Neuron (in vitro differentiated cells): ENCODE measurements around the gene CRABP2.

ENCODE experiments used
- H2AFZ ChIP-seq: one replicate; pipeline ENCODE4 v1.6.1; 2013; ENCODE audit warnings: low read depth, mild to moderate bottlenecking, inconsistent platforms, low read length, moderate library complexity
- H3K27me3 ChIP-seq: one replicate; pipeline ENCODE4 v1.6.1; 2013; ENCODE audit warnings: low read length; ENCODE audit not compliant: insufficient read depth
- H3K36me3 ChIP-seq: one replicate; pipeline ENCODE4 v1.6.1; 2013; ENCODE audit warnings: low read length; ENCODE audit not compliant: insufficient read depth
- H3K4me1 ChIP-seq: one replicate; pipeline ENCODE4 v1.6.1; 2013; ENCODE audit warnings: low read length; ENCODE audit not compliant: insufficient read depth
- H3K4me3 ChIP-seq: 2 replicates; pipeline ENCODE4 v1.5.1; 2013; ENCODE audit warnings: mild to moderate bottlenecking, low read length, moderate library complexity
- H3K9me3 ChIP-seq: one replicate; pipeline ENCODE4 v1.6.1; 2013; ENCODE audit warnings: low read length

Gene CRABP2

GRCh38 chr1:156652992-156653355, 52.4 kb downstream of the CRABP2 start:
- H3K9me3 ChIP-seq: no peaks in the 10 kb centered on the region
- peaks cover 13% of the 10 kb centered on the region for H3K4me1 ChIP-seq
- no peak overlapping the region for H2AFZ ChIP-seq
- no peaks in the 10 kb centered on the region for H3K36me3 ChIP-seq
- H3K27me3 ChIP-seq: peaks cover 6% of the 10 kb centered on the region
- no peak overlapping the region for H3K4me3 ChIP-seq

- Histone ChIP-seq H3K4me1 (peaks cover 8% of the 10 kb centered on the region), H3K27me3 (peaks cover 6% of the 10 kb centered on the region), H2AFZ (no peak overlapping the region), H3K9me3 (no peaks in the 10 kb centered on the region), H3K36me3 (no peaks in the 10 kb centered on the region), H3K4me3 (no peak overlapping the region)
Observed at GRCh38 chr1:156652131-156652991, 53.0 kb downstream of the CRABP2 start.
